22Rv1 (cell line): ENCODE data around the gene RGP1.

Experiments used
- CTCF ChIP-seq: fragments of 450-650 bp; IDR thresholded peaks from 2 replicates; pipeline ENCODE4 v1.5.1; 2017; ENCODE audit warnings: mild to moderate bottlenecking
- ZFX ChIP-seq: fragments of 450-650 bp; IDR thresholded peaks from 2 replicates; pipeline ENCODE4 v1.6.1; 2017; ENCODE audit warnings: antibody characterized with exemption, borderline replicate concordance

- TF ChIP-seq CTCF (no peak), ZFX (no peak)
These were observed 32.9 kb upstream of the RGP1 start for GRCh38 chr9:35716230-35716629.
